Thyroid gland (tissue), 4 donors: ENCODE results near the gene DIS3L2.

ENCODE experiments used
- CTCF ChIP-seq, 6 experiments: fragments of 200-600 bp in 3 of 6; fragments of 450-650 bp in 3 of 6; sonication (generic) in 3 of 6; IDR thresholded peaks; one replicate each; pipeline ENCODE4 v1.5.1; 2016 to 2019; ENCODE audit warnings: antibody characterized with exemption in 6 of 6, mild to moderate bottlenecking in 2 of 6, inconsistent platforms in 1 of 6, moderate library complexity in 1 of 6
- POLR2A ChIP-seq, 2 donors: fragments of 450-650 bp; IDR thresholded peaks; one replicate each; pipeline ENCODE4 v1.6.1; 2017; ENCODE audit warnings: antibody characterized with exemption in 2 of 2, mild to moderate bottlenecking in 2 of 2, moderate library complexity in 1 of 2

- TF ChIP-seq CTCF (IDR thresholded peaks at IDR 0.05) (no peak), POLR2A (IDR thresholded peaks at IDR 0.05) (no peak)
These were observed 165.0 kb downstream of the DIS3L2 start for GRCh38 chr2:232126301-232127099.
